ENCODE measurements around the gene TTLL7. TPM values are rescaled to one million over a fixed set of nuclear protein-coding genes. Genes with fewer than 3 reads are reported as not detected.

TTLL7 gene
- total RNA-seq, 1 donor from 2014 or later: 7.8 TPM

GRCh38 chr1:83850834-83851233 lies 148.1 kb downstream of the TTLL7 start:
- no peak overlapping the region for H3K4me3 ChIP-seq
- TF ChIP-seq CTCF (IDR thresholded peaks at IDR 0.05; ENCODE audit: borderline replicate concordance): no peak
- H3K9me3 ChIP-seq (replicated peaks): no peaks in the 10 kb centered on the region
- no peaks in the 10 kb centered on the region for H3K4me1 ChIP-seq
- DNase-seq: no peak
- H3K27me3 ChIP-seq (ENCODE audit: low read depth): no peaks in the 10 kb centered on the region
- intact Hi-C loops (cut with micrococcal nuclease): no loop called here
- no peaks in the 10 kb centered on the region for H3K36me3 ChIP-seq
- no peak overlapping the region for H3K27ac ChIP-seq (replicated peaks)

GRCh38 chr1:83849191-83850061 lies 149.5 kb downstream of the TTLL7 start:
- TF ChIP-seq CTCF (IDR thresholded peaks at IDR 0.05; ENCODE audit: borderline replicate concordance): no peak
- Histone ChIP-seq H3K9me3 (replicated peaks) (no peaks in the 10 kb centered on the region), H3K36me3 (no peaks in the 10 kb centered on the region), H3K4me1 (no peaks in the 10 kb centered on the region), H3K27ac (replicated peaks) (no peak overlapping the region), H3K27me3 (ENCODE audit: low read depth) (no peaks in the 10 kb centered on the region), H3K4me3 (no peak overlapping the region)
- intact Hi-C loops (cut with micrococcal nuclease): no loop called here
- no peak for DNase-seq

GRCh38 chr1:83846138-83846537 lies 152.8 kb downstream of the TTLL7 start:
- Histone ChIP-seq H3K9me3 (replicated peaks) (no peaks in the 10 kb centered on the region), H3K27me3 (ENCODE audit: low read depth) (no peaks in the 10 kb centered on the region), H3K4me3 (no peak overlapping the region), H3K27ac (replicated peaks) (no peak overlapping the region), H3K36me3 (no peaks in the 10 kb centered on the region), H3K4me1 (no peaks in the 10 kb centered on the region)
- intact Hi-C loops (cut with micrococcal nuclease): no loop called here
- no peak for DNase-seq
- no peak for TF ChIP-seq CTCF (IDR thresholded peaks at IDR 0.05; ENCODE audit: borderline replicate concordance)

- intact Hi-C loops (cut with micrococcal nuclease): no loop called here
- no peaks in the 10 kb centered on the region for H3K4me1 ChIP-seq
- no peak overlapping the region for H3K4me3 ChIP-seq
- no peak for TF ChIP-seq CTCF (IDR thresholded peaks at IDR 0.05; ENCODE audit: borderline replicate concordance)
- H3K27me3 ChIP-seq (ENCODE audit: low read depth): no peaks in the 10 kb centered on the region
- H3K36me3 ChIP-seq: no peaks in the 10 kb centered on the region
- H3K27ac ChIP-seq (replicated peaks): no peak overlapping the region
- DNase-seq: no peak
- H3K9me3 ChIP-seq (replicated peaks): no peaks in the 10 kb centered on the region
Measured at GRCh38 chr1:83845437-83846071, 153.4 kb downstream of the TTLL7 start.

- no peaks in the 10 kb centered on the region for H3K9me3 ChIP-seq (replicated peaks)
- no peak for DNase-seq
- intact Hi-C loops (cut with micrococcal nuclease): no loop called here
- H3K27ac ChIP-seq (replicated peaks): no peak overlapping the region
- H3K4me1 ChIP-seq: no peaks in the 10 kb centered on the region
- no peaks in the 10 kb centered on the region for H3K36me3 ChIP-seq
- H3K27me3 ChIP-seq (ENCODE audit: low read depth): no peaks in the 10 kb centered on the region
- no peak for TF ChIP-seq CTCF (IDR thresholded peaks at IDR 0.05; ENCODE audit: borderline replicate concordance)
- H3K4me3 ChIP-seq: no peak overlapping the region
Measured at GRCh38 chr1:83844546-83844945, 154.4 kb downstream of the TTLL7 start.

Data from left ventricle myocardium inferior (tissue), 1 donor.